Activated T-cell treated with anti-CD3 and anti-CD28 coated beads, Interleukin-2, amount 50 U/mL, for 4 hours (primary cell): ENCODE results near the gene PRPSAP2. TPM values are rescaled to one million over a fixed set of nuclear protein-coding genes. Genes with fewer than 3 reads are reported as not detected.
"Not testable (repeated sequence)": the region's sequence is repeated elsewhere in the genome, so short reads cannot be mapped to it uniquely, and the experiment has no call there.

Source experiments
- ATAC-seq, 2 donors: fragments of 200-7000 bp; cut with Tn5 transposase; one replicate each; pipeline ENCODE4 v1.10.0; 2021
- DNase-seq: peaks from one replicate; pipeline ENCODE4 v3.0.0-alpha.2; 2020
- H3K27me3 Mint-ChIP-seq: one replicate; pipeline ENCODE4 v1.8.0; 2021; ENCODE audit warnings: low read depth, mixed read lengths
- H3K36me3 Mint-ChIP-seq: one replicate; pipeline ENCODE4 v1.8.0; 2022; ENCODE audit warnings: mixed read lengths; ENCODE audit not compliant: insufficient read depth
- H3K4me1 Mint-ChIP-seq: one replicate; pipeline ENCODE4 v1.8.0; 2021; ENCODE audit warnings: low read depth, mixed read lengths
- H3K4me3 Mint-ChIP-seq: one replicate; pipeline ENCODE4 v1.8.0; 2021; ENCODE audit warnings: mild to moderate bottlenecking, moderate library complexity, mixed read lengths
- H3K9me3 Mint-ChIP-seq: one replicate; pipeline ENCODE4 v1.8.0; 2021; ENCODE audit warnings: mixed read lengths
- total RNA-seq, 3 donors: library from RNA; stranded (reverse); gene quantifications; one replicate each; pipeline ENCODE4 v1.2.1, GENCODE V29; 2021

Gene PRPSAP2
- total RNA-seq, 3 donors from 2014 or later, result 41.6 to 50.4 (median 47.5) TPM

DNA sequence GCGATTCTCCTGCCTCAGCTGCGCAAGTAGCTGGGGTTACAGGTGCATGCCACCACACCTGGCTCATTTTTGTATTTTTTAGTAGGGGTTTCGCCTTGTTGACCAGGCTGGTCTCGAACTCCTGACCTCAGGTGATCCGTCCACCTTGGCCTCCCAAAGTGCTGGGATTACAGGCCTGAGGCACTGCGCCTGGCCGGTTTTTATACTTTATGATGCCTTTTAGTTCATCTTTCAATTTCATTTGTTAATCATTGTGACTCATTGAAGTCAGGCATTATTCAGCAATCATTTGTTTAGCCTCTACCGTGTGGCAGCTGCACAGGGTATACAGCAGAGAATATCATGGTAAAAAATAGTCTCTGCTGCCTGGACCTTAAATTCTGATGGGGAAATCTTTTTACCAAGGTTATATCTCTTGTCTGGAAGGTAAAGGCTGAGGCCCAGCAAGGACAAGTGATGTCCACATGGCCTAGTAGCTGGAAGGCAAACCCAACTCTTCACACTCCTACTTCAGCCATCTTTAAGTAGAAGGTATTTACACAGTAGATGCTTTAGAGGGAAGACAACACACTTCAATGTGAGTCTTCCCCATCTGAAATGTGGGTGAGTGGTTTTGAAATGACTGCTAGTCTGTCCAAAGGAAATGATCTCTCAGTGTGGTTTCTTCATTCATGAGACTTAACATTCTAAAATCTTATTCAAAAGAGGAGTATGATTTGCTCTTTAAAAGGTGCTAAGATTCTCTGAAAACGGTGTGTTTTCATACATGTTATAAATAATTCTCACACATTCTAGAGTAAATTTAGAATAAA is 2.4 kb downstream of the PRPSAP2 start:
- H3K4me1 Mint-ChIP-seq, result peaks cover 44% of the 10 kb centered on the region
- ATAC-seq (peak; percentile 35 to 42), DNase-seq (no peak)
- peaks cover 3% of the 10 kb centered on the region for H3K36me3 Mint-ChIP-seq
- H3K27me3 Mint-ChIP-seq, result no peaks in the 10 kb centered on the region
- H3K4me3 Mint-ChIP-seq, result peak overlapping the region; percentile 66
- no peaks in the 10 kb centered on the region for H3K9me3 Mint-ChIP-seq

DNA sequence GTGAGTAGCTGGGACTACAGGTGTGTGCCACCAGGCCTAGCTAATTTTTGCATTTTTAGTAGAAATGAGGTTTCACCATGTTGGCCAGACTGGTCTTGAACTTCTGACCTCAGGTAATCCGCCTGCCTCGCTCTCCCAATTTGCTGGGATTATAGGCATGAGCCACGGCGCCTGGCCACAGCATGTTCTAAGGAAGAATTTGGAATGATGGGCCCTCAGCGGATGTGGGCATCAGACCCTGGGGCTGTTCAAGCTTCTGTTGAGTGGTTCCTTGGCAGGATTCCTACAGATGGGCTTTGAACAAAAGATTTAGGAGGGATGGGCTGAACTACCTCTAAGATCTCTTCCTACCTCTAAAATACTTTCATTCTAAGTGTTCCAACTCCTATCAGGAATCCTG is 4.1 kb downstream of the PRPSAP2 start:
- H3K27me3 Mint-ChIP-seq, result no peaks in the 10 kb centered on the region
- H3K4me1 Mint-ChIP-seq, result peaks cover 31% of the 10 kb centered on the region
- no peaks in the 10 kb centered on the region for H3K9me3 Mint-ChIP-seq
- ATAC-seq, result no peak
- H3K36me3 Mint-ChIP-seq, result peaks cover 7% of the 10 kb centered on the region
- no peak overlapping the region for H3K4me3 Mint-ChIP-seq
- no peak for DNase-seq

GRCh38 chr17:18864996-18865395 is 7.1 kb downstream of the PRPSAP2 start:
- peaks cover 14% of the 10 kb centered on the region for H3K36me3 Mint-ChIP-seq
- not testable (repeated sequence) for ATAC-seq, H3K4me3 Mint-ChIP-seq, DNase-seq, H3K27me3 Mint-ChIP-seq, H3K9me3 Mint-ChIP-seq
- H3K4me1 Mint-ChIP-seq, result peaks cover 16% of the 10 kb centered on the region

- no peaks in the 10 kb centered on the region for H3K4me1 Mint-ChIP-seq
- DNase-seq (no peak), ATAC-seq (peak; percentile 37 to 50)
- peaks cover 15% of the 10 kb centered on the region for H3K36me3 Mint-ChIP-seq
- no peaks in the 10 kb centered on the region for H3K27me3 Mint-ChIP-seq
- H3K4me3 Mint-ChIP-seq, result no peak overlapping the region
- no peaks in the 10 kb centered on the region for H3K9me3 Mint-ChIP-seq
These were observed 9.2 kb downstream of the PRPSAP2 start for GRCh38 chr17:18866866-18867813.

- no peaks in the 10 kb centered on the region for H3K4me1 Mint-ChIP-seq
- H3K36me3 Mint-ChIP-seq, result peaks cover 27% of the 10 kb centered on the region
- H3K4me3 Mint-ChIP-seq, result no peak overlapping the region
- ATAC-seq (no peak), DNase-seq (no peak)
- H3K27me3 Mint-ChIP-seq, result no peaks in the 10 kb centered on the region
- H3K9me3 Mint-ChIP-seq, result no peaks in the 10 kb centered on the region
These were observed 19.2 kb downstream of the PRPSAP2 start for GRCh38 chr17:18877104-18877645.

- Mint-ChIP-seq H3K4me3 (no peak overlapping the region), H3K9me3 (no peaks in the 10 kb centered on the region), H3K36me3 (peaks cover 25% of the 10 kb centered on the region), H3K27me3 (no peaks in the 10 kb centered on the region), H3K4me1 (no peaks in the 10 kb centered on the region)
- DNase-seq, result no peak
- ATAC-seq, result no peak
These were observed 30.9 kb downstream of the PRPSAP2 start for GRCh38 chr17:18888766-18889290.

GRCh38 chr17:18889658-18890057 is 31.7 kb downstream of the PRPSAP2 start:
- Mint-ChIP-seq H3K4me1 (no peaks in the 10 kb centered on the region), H3K27me3 (no peaks in the 10 kb centered on the region), H3K9me3 (no peaks in the 10 kb centered on the region), H3K36me3 (peaks cover 23% of the 10 kb centered on the region), H3K4me3 (no peak overlapping the region)
- DNase-seq, result no peak
- no peak for ATAC-seq

DNA sequence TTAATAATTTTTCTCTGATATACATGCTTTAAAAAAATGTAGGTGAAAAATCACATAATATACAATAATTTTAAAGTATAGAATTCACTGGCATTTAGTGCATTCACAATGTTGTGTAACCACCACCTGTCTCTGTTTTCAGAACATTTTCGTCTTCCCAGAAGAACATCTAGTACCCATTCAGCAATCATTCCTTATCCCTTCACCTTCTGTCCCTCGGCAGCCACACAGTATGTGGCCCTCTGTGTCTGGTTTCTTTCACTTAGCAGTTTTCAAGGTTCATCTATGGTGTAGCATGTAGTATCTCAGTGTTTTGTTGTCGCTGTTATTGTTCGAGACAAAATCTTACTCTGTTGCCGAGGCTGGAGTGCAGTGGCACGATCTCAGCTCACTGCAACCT is 33.6 kb downstream of the PRPSAP2 start:
- Mint-ChIP-seq H3K4me1 (peaks cover 4% of the 10 kb centered on the region), H3K4me3 (no peak overlapping the region), H3K27me3 (no peaks in the 10 kb centered on the region), H3K36me3 (peaks cover 27% of the 10 kb centered on the region), H3K9me3 (no peaks in the 10 kb centered on the region)
- no peak for DNase-seq
- no peak for ATAC-seq

- Mint-ChIP-seq H3K36me3 (peaks cover 39% of the 10 kb centered on the region), H3K27me3 (no peaks in the 10 kb centered on the region), H3K4me3 (no peak overlapping the region), H3K4me1 (peaks cover 15% of the 10 kb centered on the region), H3K9me3 (no peaks in the 10 kb centered on the region)
- ATAC-seq (no peak), DNase-seq (no peak)
These were observed 38.2 kb downstream of the PRPSAP2 start for GRCh38 chr17:18896146-18896545.

GRCh38 chr17:18896947-18897346 is 39.0 kb downstream of the PRPSAP2 start:
- DNase-seq (no peak), ATAC-seq (no peak)
- Mint-ChIP-seq H3K4me1 (peaks cover 23% of the 10 kb centered on the region), H3K36me3 (peaks cover 40% of the 10 kb centered on the region), H3K4me3 (no peak overlapping the region), H3K27me3 (no peaks in the 10 kb centered on the region), H3K9me3 (no peaks in the 10 kb centered on the region)

GRCh38 chr17:18904482-18904881 is 46.6 kb downstream of the PRPSAP2 start:
- Mint-ChIP-seq H3K36me3 (peaks cover 35% of the 10 kb centered on the region), H3K4me3 (no peak overlapping the region), H3K4me1 (peaks cover 35% of the 10 kb centered on the region), H3K9me3 (no peaks in the 10 kb centered on the region), H3K27me3 (no peaks in the 10 kb centered on the region)
- ATAC-seq, result no peak
- no peak for DNase-seq

- no peaks in the 10 kb centered on the region for H3K9me3 Mint-ChIP-seq
- DNase-seq (no peak), ATAC-seq (no peak)
- H3K36me3 Mint-ChIP-seq, result peaks cover 35% of the 10 kb centered on the region
- H3K4me1 Mint-ChIP-seq, result peaks cover 32% of the 10 kb centered on the region
- H3K4me3 Mint-ChIP-seq, result no peak overlapping the region
- H3K27me3 Mint-ChIP-seq, result no peaks in the 10 kb centered on the region
These were observed 47.3 kb downstream of the PRPSAP2 start for GRCh38 chr17:18905226-18905625.

DNA sequence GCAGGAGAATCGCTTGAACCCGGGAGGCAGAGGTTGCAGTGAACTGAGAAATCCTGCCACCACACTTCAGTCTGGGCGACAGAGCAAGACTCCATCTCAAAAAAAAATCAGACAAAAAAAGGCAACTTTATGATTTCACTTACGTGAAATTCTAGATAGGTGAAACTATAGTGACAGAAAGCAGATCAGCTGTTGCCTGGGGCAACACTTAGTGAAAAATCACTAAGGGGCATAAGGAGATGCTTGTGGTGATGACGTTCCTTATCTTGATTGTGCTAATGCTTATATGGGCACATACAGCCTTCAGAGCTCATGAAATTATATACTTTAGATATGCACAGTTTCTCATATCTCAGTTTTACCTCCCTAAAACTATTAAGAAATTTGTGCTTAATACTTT is 52.4 kb downstream of the PRPSAP2 start:
- H3K36me3 Mint-ChIP-seq, result peaks cover 41% of the 10 kb centered on the region
- DNase-seq, result no peak
- no peak overlapping the region for H3K4me3 Mint-ChIP-seq
- H3K27me3 Mint-ChIP-seq, result no peaks in the 10 kb centered on the region
- ATAC-seq, result no peak
- H3K9me3 Mint-ChIP-seq, result no peaks in the 10 kb centered on the region
- peaks cover 2% of the 10 kb centered on the region for H3K4me1 Mint-ChIP-seq

GRCh38 chr17:18910881-18911280 is 53.0 kb downstream of the PRPSAP2 start:
- ATAC-seq, result no peak
- H3K36me3 Mint-ChIP-seq, result peaks cover 43% of the 10 kb centered on the region
- peaks cover 2% of the 10 kb centered on the region for H3K4me1 Mint-ChIP-seq

More at GRCh38 chr17:18910881-18911280, 53.0 kb downstream of the PRPSAP2 start:
- Mint-ChIP-seq H3K27me3 (no peaks in the 10 kb centered on the region), H3K4me3 (no peak overlapping the region), H3K9me3 (no peaks in the 10 kb centered on the region)
- DNase-seq, result no peak
